Ishikawa (cell line): Measurements from ENCODE around the gene PKP4.

Experiments used
- CEBPB ChIP-seq: IDR thresholded peaks from 2 replicates; pipeline ENCODE4 v1.6.1; 2012
- CREB1 ChIP-seq: IDR thresholded peaks from 2 replicates; pipeline ENCODE4 v1.6.1; 2012; ENCODE audit warnings: low read depth
- EGR1 ChIP-seq: IDR thresholded peaks from 2 replicates; pipeline ENCODE4 v1.6.1; 2012
- EP300 ChIP-seq: IDR thresholded peaks from 2 replicates; pipeline ENCODE4 v1.6.1; 2012; ENCODE audit warnings: borderline replicate concordance
- FOXM1 ChIP-seq: IDR thresholded peaks from 2 replicates; pipeline ENCODE4 v1.6.1; 2012; ENCODE audit warnings: low read depth, borderline replicate concordance
- MAX ChIP-seq: IDR thresholded peaks from 2 replicates; pipeline ENCODE4 v1.6.1; 2012
- NFIC ChIP-seq: IDR thresholded peaks from 2 replicates; pipeline ENCODE4 v1.6.1; 2012
- RAD21 ChIP-seq: IDR thresholded peaks from 2 replicates; pipeline ENCODE4 v1.6.1; 2012; ENCODE audit warnings: low read depth
- REST ChIP-seq: IDR thresholded peaks from 2 replicates; pipeline ENCODE4 v1.6.1; 2012; ENCODE audit warnings: low read depth, mild to moderate bottlenecking
- TAF1 ChIP-seq: IDR thresholded peaks from 2 replicates; pipeline ENCODE4 v1.6.1; 2012; ENCODE audit warnings: low read depth, mild to moderate bottlenecking
- TCF12 ChIP-seq: IDR thresholded peaks from 2 replicates; pipeline ENCODE4 v1.6.1; 2012; ENCODE audit warnings: low read depth
- TEAD4 ChIP-seq: IDR thresholded peaks from 2 replicates; pipeline ENCODE4 v1.6.1; 2012
- USF1 ChIP-seq: IDR thresholded peaks from 2 replicates; pipeline ENCODE4 v1.6.1; 2012
- YY1 ChIP-seq: IDR thresholded peaks from 2 replicates; pipeline ENCODE4 v1.6.1; 2012; ENCODE audit warnings: low read depth
- ZBTB7A ChIP-seq: IDR thresholded peaks from 2 replicates; pipeline ENCODE4 v1.6.1; 2012; ENCODE audit warnings: low read depth

The PKP4 gene

GRCh38 chr2:158477202-158477601, 20.4 kb downstream of the PKP4 start:
- TF ChIP-seq YY1 (no peak), CREB1 (no peak), TAF1 (no peak), REST (no peak), EGR1 (no peak), RAD21 (no peak), FOXM1 (no peak), EP300 (no peak), NFIC (no peak), USF1 (no peak), ZBTB7A (no peak), TEAD4 (no peak), TCF12 (no peak)

- no peak for TF ChIP-seq TAF1
- no peak for TF ChIP-seq EGR1
- TF ChIP-seq MAX, result no peak
- TF ChIP-seq USF1, result no peak
- no peak for TF ChIP-seq ZBTB7A
- TF ChIP-seq RAD21, result no peak
- TF ChIP-seq CREB1, result no peak
- no peak for TF ChIP-seq YY1
- TF ChIP-seq TEAD4, result no peak
- TF ChIP-seq TCF12, result no peak
- TF ChIP-seq NFIC, result no peak
- no peak for TF ChIP-seq EP300
- no peak for TF ChIP-seq REST
- TF ChIP-seq FOXM1, result no peak
Measured at GRCh38 chr2:158478237-158478636, 21.5 kb downstream of the PKP4 start.

GRCh38 chr2:158478816-158479215, 22.1 kb downstream of the PKP4 start:
- TF ChIP-seq FOXM1, result no peak
- TF ChIP-seq REST, result no peak
- TF ChIP-seq RAD21, result no peak
- TF ChIP-seq EP300, result no peak
- TF ChIP-seq ZBTB7A, result no peak
- TF ChIP-seq EGR1, result no peak
- no peak for TF ChIP-seq TCF12
- no peak for TF ChIP-seq TEAD4
- no peak for TF ChIP-seq USF1
- TF ChIP-seq CEBPB, result no peak
- TF ChIP-seq YY1, result no peak
- TF ChIP-seq MAX, result no peak
- TF ChIP-seq TAF1, result no peak
- TF ChIP-seq CREB1, result no peak

GRCh38 chr2:158481116-158481515, 24.4 kb downstream of the PKP4 start:
- TF ChIP-seq YY1 (no peak), EP300 (no peak), CEBPB (no peak), TCF12 (no peak), NFIC (no peak), USF1 (no peak)
